ENCODE measurements around the gene CRTAC1.

DNA sequence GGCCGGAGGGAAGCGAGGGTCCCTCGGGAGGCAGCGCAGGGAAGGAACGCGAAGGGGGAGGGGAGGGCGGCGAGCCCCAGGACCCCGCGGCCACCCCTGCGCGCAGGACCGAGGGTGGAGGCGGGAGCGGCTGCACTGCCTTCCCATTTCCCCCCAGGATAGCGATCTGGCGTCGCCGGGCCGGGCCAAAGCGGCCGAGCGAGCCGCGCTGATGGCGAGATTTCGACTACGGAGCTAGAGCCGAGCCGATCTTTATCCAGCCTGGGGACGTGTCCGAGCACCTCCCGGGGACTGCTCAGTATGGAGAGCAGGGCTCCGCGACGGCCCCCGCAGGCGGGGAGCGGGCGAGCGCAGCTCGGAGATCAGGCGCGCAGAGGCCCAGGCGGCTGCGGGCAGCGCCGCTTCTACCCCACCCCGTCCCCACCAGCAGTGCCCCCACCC lies 590 bp upstream of the CRTAC1 start:
- TF ChIP-seq POLR2AphosphoS5 (IDR thresholded peaks at IDR 0.05; ENCODE audit: borderline replicate concordance, low read depth, low read length), result no peak
- TF ChIP-seq EZH2 (IDR thresholded peaks at IDR 0.05), result no peak
- no peak for TF ChIP-seq FOXP2 (optimal IDR thresholded peaks at IDR 0.05; ENCODE audit: control extremely low read depth, extremely low read length, insufficient read depth)

Measured in SK-N-MC (cell line).